OCI-LY7 (cell line): ENCODE data around the gene ACOXL. TPM values are rescaled to one million over a fixed set of nuclear protein-coding genes. Genes with fewer than 3 reads are reported as not detected.

Source experiments
- BruUV-seq: library from RNA; stranded (reverse); fragments of 400-500 nt; replicated peaks from 2 replicates; lab custom pipeline; 2021; lab: Mats Ljungman, UMichigan
- CTCF ChIA-PET: fragments of 300-600 bp; sonication (Branson Sonifier 250); formaldehyde crosslinking; loops from one replicate; lab custom pipeline; 2022; ENCODE audit warnings: antibody characterized with exemption; ENCODE audit not compliant: unreplicated experiment; lab: Charles Lee
- POLR2A ChIA-PET: fragments of 300-600 bp; sonication (Branson Sonifier 250); formaldehyde crosslinking; loops from one replicate; lab custom pipeline; 2022; ENCODE audit warnings: antibody characterized with exemption; lab: Charles Lee
- DNase-seq: peaks from one replicate; pipeline ENCODE4 v3.0.0-alpha.2; 2015; ENCODE audit warnings: low spot score
- H2AFZ ChIP-seq: fragments of 200-600 bp; sonication (generic), shearing (Covaris generic); 2 replicates; pipeline ENCODE4 v1.6.1; 2014; ENCODE audit warnings: mild to moderate bottlenecking, antibody characterized with exemption, low read length, moderate library complexity
- H3K27ac ChIP-seq: fragments of 200-600 bp; sonication (generic); 2 replicates; pipeline ENCODE4 v1.5.1; 2014; ENCODE audit warnings: mixed run types, low read depth, mild to moderate bottlenecking, moderate library complexity, low read length, inconsistent platforms; ENCODE audit not compliant: poor library complexity, severe bottlenecking
- H3K36me3 ChIP-seq: fragments of 200-600 bp; sonication (generic); 2 replicates; pipeline ENCODE4 v1.6.1; 2014; ENCODE audit warnings: mild to moderate bottlenecking, antibody characterized with exemption, low read length, moderate library complexity, mixed read lengths; ENCODE audit not compliant: insufficient read depth
- H3K4me1 ChIP-seq: fragments of 200-600 bp; sonication (generic); 2 replicates; pipeline ENCODE4 v1.5.1; 2014; ENCODE audit warnings: mild to moderate bottlenecking, low read length; ENCODE audit not compliant: insufficient read depth, poor library complexity, severe bottlenecking
- H3K4me2 ChIP-seq: fragments of 200-600 bp; sonication (generic); 2 replicates; pipeline ENCODE4 v1.6.1; 2014; ENCODE audit warnings: mild to moderate bottlenecking, low read length
- H3K4me3 ChIP-seq: fragments of 200-600 bp; sonication (generic); 2 replicates; pipeline ENCODE4 v1.5.1; 2014; ENCODE audit warnings: mild to moderate bottlenecking, low read depth, low read length; ENCODE audit not compliant: poor library complexity, severe bottlenecking
- H3K79me2 ChIP-seq: fragments of 200-600 bp; sonication (generic); 2 replicates; pipeline ENCODE4 v1.6.1; 2016; ENCODE audit warnings: low read depth, mild to moderate bottlenecking, low read length, moderate library complexity, mixed read lengths; ENCODE audit not compliant: insufficient read depth
- H3K9me2 ChIP-seq: fragments of 200-600 bp; sonication (generic); 2 replicates; pipeline ENCODE4 v1.6.1; 2016; ENCODE audit warnings: mild to moderate bottlenecking, low read length, mixed read lengths; ENCODE audit not compliant: insufficient read depth
- H3K9me3 ChIP-seq: fragments of 200-600 bp; sonication (generic); 2 replicates; pipeline ENCODE4 v1.6.1; 2014; ENCODE audit warnings: mild to moderate bottlenecking, mixed run types, low read length, mixed read lengths
- H4K20me1 ChIP-seq: fragments of 200-600 bp; sonication (generic); 2 replicates; pipeline ENCODE4 v1.6.1; 2014; ENCODE audit warnings: mild to moderate bottlenecking, antibody characterized with exemption, low read length, moderate library complexity, mixed read lengths; ENCODE audit not compliant: insufficient read depth
- EZH2phosphoT487 ChIP-seq: fragments of 200-600 bp; sonication (generic); IDR thresholded peaks from 2 replicates; pipeline ENCODE4 v1.6.1; 2018; ENCODE audit warnings: low read depth, borderline replicate concordance, mild to moderate bottlenecking, mixed run types, antibody characterized with exemption, low read length, moderate library complexity, mixed read lengths
- intact Hi-C: fragments of 100-400 bp; cut with micrococcal nuclease; formaldehyde crosslinking; loops from one replicate; pipeline ENCODE4 v1.10.0; 2022; ENCODE audit not compliant: unreplicated experiment
- total RNA-seq, 2 experiments: library from RNA; depleted of rRNA in 1 of 2; stranded (reverse); fragments of >200 nt in 1 of 2; shearing (Covaris generic) in 1 of 2; gene quantifications; 2 replicates each; pipeline ENCODE4 v1.2.3, GENCODE V29; 2014 to 2022
- TF ChIP-seq, protein P1 (sequence below): fragments of 200-600 bp; sonication (generic); conservative IDR thresholded peaks from 2 replicates; pipeline ENCODE4 v1.5.1; 2014; ENCODE audit warnings: mild to moderate bottlenecking, antibody characterized with exemption, low read length, moderate library complexity, mixed read lengths

The ACOXL gene
- total RNA-seq, 2 experiments from 2014 or later: 1.4 TPM; not detected in 1

DNA sequence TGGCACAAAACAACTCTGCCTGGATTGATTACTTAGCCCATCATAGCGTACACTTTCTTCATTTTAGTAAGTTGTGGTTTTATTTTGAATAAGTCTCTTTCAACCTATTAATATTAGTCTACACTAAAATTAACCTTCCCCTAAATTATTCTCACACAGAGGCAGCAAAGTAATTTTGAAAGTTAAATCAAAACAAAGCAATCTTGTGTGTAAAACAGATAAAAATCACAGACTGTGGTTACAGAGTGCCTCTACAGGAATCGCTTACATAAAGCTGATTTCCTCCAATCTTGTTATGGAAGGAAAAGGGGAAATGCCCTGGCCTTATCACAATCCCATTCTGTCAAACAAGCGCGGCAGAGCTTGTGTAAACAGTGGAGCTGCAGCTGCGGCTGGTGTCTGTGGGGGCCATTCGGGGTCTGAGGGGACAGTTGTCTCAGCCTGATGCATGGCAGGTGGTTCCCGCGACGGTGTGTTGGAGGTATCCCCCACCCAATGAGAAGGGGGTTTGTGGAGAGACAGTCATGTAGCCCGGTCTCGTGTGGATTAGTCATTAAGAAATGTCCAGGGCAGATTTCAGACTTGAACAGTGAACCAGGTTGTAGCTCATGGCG, 430.5 kb downstream of the ACOXL start:
- no peak overlapping the region for H3K27ac ChIP-seq
- peaks cover 98% of the 10 kb centered on the region for H3K36me3 ChIP-seq
- no peaks in the 10 kb centered on the region for H3K9me3 ChIP-seq
- H3K79me2 ChIP-seq: peaks cover 32% of the 10 kb centered on the region; the same call in 1 of the 2 replicates
- no peak overlapping the region for H3K4me3 ChIP-seq
- no peak overlapping the region for H2AFZ ChIP-seq
- ChIA-PET POLR2A (interaction anchor here (0.6 to 1.1 kb wide), 3 partner anchors 10 to 39 kb away, joined by 3 to 8 read pairs (median 3); no protein-coding TSS in a partner anchor), CTCF (no interaction called here)
- no peak for DNase-seq
- no peak overlapping the region for H3K4me2 ChIP-seq
- H4K20me1 ChIP-seq: peaks cover 21% of the 10 kb centered on the region; the same call in 1 of the 2 replicates
- intact Hi-C loops: no loop called here
- no peaks in the 10 kb centered on the region for H3K9me2 ChIP-seq
- BruUV-seq: no TSS peak
- TF ChIP-seq, protein P1, sequence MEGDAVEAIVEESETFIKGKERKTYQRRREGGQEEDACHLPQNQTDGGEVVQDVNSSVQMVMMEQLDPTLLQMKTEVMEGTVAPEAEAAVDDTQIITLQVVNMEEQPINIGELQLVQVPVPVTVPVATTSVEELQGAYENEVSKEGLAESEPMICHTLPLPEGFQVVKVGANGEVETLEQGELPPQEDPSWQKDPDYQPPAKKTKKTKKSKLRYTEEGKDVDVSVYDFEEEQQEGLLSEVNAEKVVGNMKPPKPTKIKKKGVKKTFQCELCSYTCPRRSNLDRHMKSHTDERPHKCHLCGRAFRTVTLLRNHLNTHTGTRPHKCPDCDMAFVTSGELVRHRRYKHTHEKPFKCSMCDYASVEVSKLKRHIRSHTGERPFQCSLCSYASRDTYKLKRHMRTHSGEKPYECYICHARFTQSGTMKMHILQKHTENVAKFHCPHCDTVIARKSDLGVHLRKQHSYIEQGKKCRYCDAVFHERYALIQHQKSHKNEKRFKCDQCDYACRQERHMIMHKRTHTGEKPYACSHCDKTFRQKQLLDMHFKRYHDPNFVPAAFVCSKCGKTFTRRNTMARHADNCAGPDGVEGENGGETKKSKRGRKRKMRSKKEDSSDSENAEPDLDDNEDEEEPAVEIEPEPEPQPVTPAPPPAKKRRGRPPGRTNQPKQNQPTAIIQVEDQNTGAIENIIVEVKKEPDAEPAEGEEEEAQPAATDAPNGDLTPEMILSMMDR: no peak
- TF ChIP-seq EZH2phosphoT487: no peak
- peaks cover 27% of the 10 kb centered on the region for H3K4me1 ChIP-seq

DNA sequence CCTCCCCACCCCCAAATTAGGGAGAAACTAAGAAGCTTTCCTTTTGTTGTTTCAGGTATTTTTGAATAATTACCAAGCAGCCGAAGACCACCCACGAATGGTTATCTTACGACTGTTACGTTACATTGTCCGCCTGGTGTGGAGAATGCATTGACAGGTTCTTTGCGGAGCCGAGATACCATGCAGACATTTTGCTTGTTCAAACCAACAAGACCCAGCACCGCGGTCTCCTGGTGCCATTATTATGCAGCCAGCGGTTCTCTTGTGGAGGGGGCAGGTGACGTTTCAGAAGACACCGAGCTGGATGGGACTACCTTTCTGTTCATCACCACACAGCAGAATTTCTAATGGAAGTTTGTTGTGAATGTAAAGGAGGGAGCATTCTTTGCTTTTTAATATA, 431.7 kb downstream of the ACOXL start:
- CTCF ChIA-PET: interaction anchor here (0.6 kb wide), 1 partner anchor 952 kb away, joined by 5 read pairs; no protein-coding TSS in a partner anchor
- H3K9me2 ChIP-seq: no peaks in the 10 kb centered on the region
- H3K36me3 ChIP-seq: peaks cover 88% of the 10 kb centered on the region
- POLR2A ChIA-PET: interaction anchor here (0.6 kb wide), 1 partner anchor 38 kb away, joined by 5 read pairs; no protein-coding TSS in a partner anchor
- no peak overlapping the region for H3K4me3 ChIP-seq
- no TSS peak for BruUV-seq
- H3K4me1 ChIP-seq: peaks cover 24% of the 10 kb centered on the region
- no peak for TF ChIP-seq EZH2phosphoT487
- TF ChIP-seq, protein P1: no peak
- 0 out of 2 replicates have a peak, but pooled peaks cover 11% of the 10 kb centered on the region for H4K20me1 ChIP-seq
- no peak overlapping the region for H2AFZ ChIP-seq
- peaks cover 21% of the 10 kb centered on the region; the same call in 1 of the 2 replicates for H3K79me2 ChIP-seq
- no peak for DNase-seq
- intact Hi-C loops: no loop called here
- no peaks in the 10 kb centered on the region for H3K9me3 ChIP-seq
- H3K27ac ChIP-seq: no peak overlapping the region
- H3K4me2 ChIP-seq: no peak overlapping the region

DNA sequence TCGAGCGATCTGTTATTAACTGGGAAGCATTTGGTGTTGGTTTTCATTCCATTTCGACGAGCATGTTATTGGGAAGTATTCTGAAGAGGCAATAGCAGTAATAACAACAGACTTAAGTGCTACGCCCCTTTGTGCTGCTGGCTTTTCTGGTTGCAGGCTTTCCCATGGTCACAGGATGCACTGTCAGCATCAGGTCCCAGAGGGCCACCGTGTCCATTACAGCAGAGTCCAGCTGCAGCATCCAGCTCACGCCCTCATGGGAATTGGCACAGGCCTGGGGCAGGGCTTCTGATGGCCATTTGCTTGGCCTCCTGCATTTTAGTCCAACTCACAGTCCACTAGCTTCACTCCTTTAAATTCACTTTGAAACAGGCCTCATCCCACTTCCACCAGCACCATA, 432.7 kb downstream of the ACOXL start:
- no TSS peak for BruUV-seq
- H3K4me1 ChIP-seq: peaks cover 22% of the 10 kb centered on the region
- ChIA-PET POLR2A (interaction anchor here (0.6 kb wide), 1 partner anchor 407 kb away, joined by 3 read pairs; no protein-coding TSS in a partner anchor), CTCF (no interaction called here)
- H2AFZ ChIP-seq: no peak overlapping the region
- H3K27ac ChIP-seq: no peak overlapping the region
- TF ChIP-seq, protein P1: no peak
- no peak for TF ChIP-seq EZH2phosphoT487
- intact Hi-C loops: loop anchor here (5.0 kb wide), 1 partner anchor 37 kb away; no protein-coding TSS in a partner anchor
- no peak overlapping the region for H3K4me3 ChIP-seq
- DNase-seq: no peak
- H3K79me2 ChIP-seq: peaks cover 13% of the 10 kb centered on the region; the same call in 1 of the 2 replicates
- H3K9me2 ChIP-seq: no peaks in the 10 kb centered on the region
- no peaks in the 10 kb centered on the region for H3K9me3 ChIP-seq
- H3K36me3 ChIP-seq: peaks cover 78% of the 10 kb centered on the region
- 0 out of 2 replicates have a peak, but pooled peaks cover 6% of the 10 kb centered on the region for H4K20me1 ChIP-seq
- H3K4me2 ChIP-seq: no peak overlapping the region
